IMR-90 (cell line): ENCODE results near the gene DHRS13. TPM values are rescaled to one million over a fixed set of nuclear protein-coding genes. Genes with fewer than 3 reads are reported as not detected.

ENCODE experiments used
- ATAC-seq: fragments of 200-7000 bp; cut with Tn5 transposase; 2 replicates; pipeline ENCODE4 v1.9.1; 2020; ENCODE audit warnings: low read depth, mild to moderate bottlenecking, moderate library complexity
- BruUV-seq: library from RNA; stranded (reverse); fragments of 400-500 nt; replicated peaks from 2 replicates; lab custom pipeline; 2021; lab: Mats Ljungman, UMichigan
- CTCF ChIA-PET: fragments of 300-600 bp; formaldehyde crosslinking; extraction: SDS; loops from one replicate; lab custom pipeline; 2021; ENCODE audit warnings: antibody characterized with exemption; lab: Yijun Ruan, JAX
- POLR2A ChIA-PET: fragments of 300-600 bp; sonication (Branson Sonifier 250); formaldehyde crosslinking; loops from one replicate; lab custom pipeline; 2022; ENCODE audit warnings: antibody characterized with exemption; ENCODE audit not compliant: unreplicated experiment; lab: Charles Lee
- DNase-seq: peaks from one replicate; pipeline ENCODE4 v3.0.0; 2013
- H2AFZ ChIP-seq: replicated peaks from 2 replicates; pipeline ENCODE3; 2013; ENCODE audit warnings: low read length, mild to moderate bottlenecking; ENCODE audit not compliant: poor library complexity
- H2AK5ac ChIP-seq: 2 replicates; pipeline ENCODE4 v1.6.1; 2013; ENCODE audit warnings: low read depth, low read length, inconsistent platforms
- H2AK9ac ChIP-seq: replicated peaks from 2 replicates; pipeline ENCODE3; 2013; ENCODE audit warnings: mild to moderate bottlenecking, low read depth, low read length, moderate library complexity; ENCODE audit not compliant: poor library complexity
- H2BK120ac ChIP-seq: 2 replicates; pipeline ENCODE4 v1.6.1; 2013; ENCODE audit warnings: low read depth, low read length, inconsistent platforms
- H2BK15ac ChIP-seq: 3 replicates; pipeline ENCODE4 v1.6.1; 2013; ENCODE audit warnings: low read depth, low read length, inconsistent platforms
- H2BK20ac ChIP-seq: 2 replicates; pipeline ENCODE4 v1.6.1; 2013; ENCODE audit warnings: low read depth, mild to moderate bottlenecking, inconsistent platforms, low read length, moderate library complexity
- H2BK5ac ChIP-seq: 2 replicates; pipeline ENCODE4 v1.6.1; 2013; ENCODE audit warnings: mild to moderate bottlenecking, low read depth, low read length, inconsistent platforms; ENCODE audit not compliant: poor library complexity, severe bottlenecking
- H3K14ac ChIP-seq: replicated peaks from 2 replicates; pipeline ENCODE4 v1.6.1; 2013; ENCODE audit warnings: low read depth, low read length, inconsistent platforms
- H3K18ac ChIP-seq: 2 replicates; pipeline ENCODE4 v1.6.1; 2013; ENCODE audit warnings: low read depth, low read length, control low read depth
- H3K23ac ChIP-seq: 2 replicates; pipeline ENCODE4 v1.6.1; 2013; ENCODE audit warnings: low read depth, low read length, inconsistent platforms
- H3K27ac ChIP-seq: 2 replicates; pipeline ENCODE4 v1.5.1; 2013; ENCODE audit warnings: mild to moderate bottlenecking, control low read depth, low read length; ENCODE audit not compliant: insufficient read depth
- H3K27me3 ChIP-seq: 2 replicates; pipeline ENCODE4 v1.6.1; 2013; ENCODE audit warnings: low read length; ENCODE audit not compliant: control insufficient read depth, insufficient read depth
- H3K36me3 ChIP-seq: 2 replicates; pipeline ENCODE4 v1.6.1; 2013; ENCODE audit warnings: low read length, mixed read lengths; ENCODE audit not compliant: control insufficient read depth, insufficient read depth
- H3K4ac ChIP-seq: 2 replicates; pipeline ENCODE4 v1.6.1; 2013; ENCODE audit warnings: low read depth, low read length, inconsistent platforms
- H3K4me1 ChIP-seq: 2 replicates; pipeline ENCODE4 v1.6.1; 2013; ENCODE audit warnings: low read length, mixed read lengths; ENCODE audit not compliant: control insufficient read depth, insufficient read depth
- H3K4me2 ChIP-seq: 2 replicates; pipeline ENCODE4 v1.6.1; 2013; ENCODE audit warnings: low read depth, mild to moderate bottlenecking, control low read depth, low read length, moderate library complexity
- H3K4me3 ChIP-seq: 2 replicates; pipeline ENCODE4 v1.5.1; 2013; ENCODE audit warnings: low read depth, mild to moderate bottlenecking, control low read depth, low read length, moderate library complexity; ENCODE audit not compliant: insufficient read depth
- H3K56ac ChIP-seq: 2 replicates; pipeline ENCODE4 v1.6.1; 2013; ENCODE audit warnings: low read length, inconsistent platforms; ENCODE audit not compliant: insufficient read depth; ENCODE audit errors: extremely low read depth
- H3K79me1 ChIP-seq, 2 experiments: 2 replicates each; pipeline ENCODE4 v1.6.1; 2013; ENCODE audit warnings: low read length in 2 of 2, inconsistent platforms in 1 of 2, low read depth in 1 of 2
- H3K9ac ChIP-seq: 2 replicates; pipeline ENCODE4 v1.6.1; 2013; ENCODE audit warnings: low read depth, low read length, control low read depth
- H3K9me1 ChIP-seq: 2 replicates; pipeline ENCODE4 v1.6.1; 2013; ENCODE audit warnings: low read length, inconsistent platforms; ENCODE audit not compliant: insufficient read depth
- H3K9me3 ChIP-seq: 2 replicates; pipeline ENCODE4 v1.6.1; 2013; ENCODE audit warnings: low read length; ENCODE audit not compliant: control insufficient read depth, insufficient read depth
- H4K20me1 ChIP-seq: 2 replicates; pipeline ENCODE4 v1.6.1; 2013; ENCODE audit warnings: low read length, inconsistent platforms; ENCODE audit not compliant: insufficient read depth
- H4K5ac ChIP-seq: 2 replicates; pipeline ENCODE4 v1.6.1; 2013; ENCODE audit warnings: mild to moderate bottlenecking, low read depth, low read length, control low read depth
- H4K8ac ChIP-seq, 2 experiments: 2 replicates each; pipeline ENCODE4 v1.6.1; 2013; ENCODE audit warnings: low read depth in 2 of 2, low read length in 2 of 2, control low read depth in 1 of 2, inconsistent platforms in 1 of 2
- H4K91ac ChIP-seq: 2 replicates; pipeline ENCODE4 v1.6.1; 2013; ENCODE audit warnings: low read depth, low read length, inconsistent platforms; ENCODE audit not compliant: insufficient read depth
- BHLHE40 ChIP-seq: fragments of 150-350 bp; IDR thresholded peaks from 2 replicates; pipeline ENCODE4 v1.6.1; 2016; ENCODE audit warnings: mild to moderate bottlenecking, low read depth, low read length
- CEBPB ChIP-seq: IDR thresholded peaks from 2 replicates; pipeline ENCODE4 v1.6.1; 2012; ENCODE audit warnings: low read depth, low read length, improper control_type of control experiment
- CHD1 ChIP-seq: IDR thresholded peaks from 2 replicates; pipeline ENCODE4 v1.6.1; 2012; ENCODE audit warnings: low read depth, low read length, improper control_type of control experiment
- FOS ChIP-seq: fragments of 150-350 bp; IDR thresholded peaks from 2 replicates; pipeline ENCODE4 v1.6.1; 2016; ENCODE audit warnings: low read depth, low read length
- MAFK ChIP-seq: IDR thresholded peaks from 2 replicates; pipeline ENCODE4 v1.6.1; 2012; ENCODE audit warnings: low read depth, low read length, improper control_type of control experiment
- MAZ ChIP-seq: IDR thresholded peaks from 2 replicates; pipeline ENCODE4 v1.6.1; 2012; ENCODE audit warnings: low read depth, mild to moderate bottlenecking, low read length, improper control_type of control experiment, moderate library complexity, borderline replicate concordance
- MXI1 ChIP-seq: IDR thresholded peaks from 2 replicates; pipeline ENCODE4 v1.6.1; 2012; ENCODE audit warnings: low read depth, mild to moderate bottlenecking, low read length, moderate library complexity, borderline replicate concordance
- NFE2L2 ChIP-seq: fragments of 150-350 bp; IDR thresholded peaks from 2 replicates; pipeline ENCODE4 v1.6.1; 2016; ENCODE audit warnings: low read depth, mild to moderate bottlenecking, low read length
- RAD21 ChIP-seq: IDR thresholded peaks from 2 replicates; pipeline ENCODE4 v1.6.1; 2012; ENCODE audit warnings: low read length, improper control_type of control experiment
- RCOR1 ChIP-seq: IDR thresholded peaks from 2 replicates; pipeline ENCODE4 v1.6.1; 2012; ENCODE audit warnings: mild to moderate bottlenecking, low read length, improper control_type of control experiment; ENCODE audit not compliant: insufficient replicate concordance
- SMC3 ChIP-seq: fragments of 150-350 bp; IDR thresholded peaks from 2 replicates; pipeline ENCODE4 v1.6.1; 2016; ENCODE audit warnings: low read depth, mild to moderate bottlenecking, antibody characterized with exemption, low read length, moderate library complexity
- WGBS, 2 experiments: methylation state at CpG; one replicate each; pipeline versions ENCODE4 v1.1.5 to v1.1.7; 2013; ENCODE audit warnings: missing lambda C conversion rate in 2 of 2; ENCODE audit not compliant: insufficient read length in 1 of 2; ENCODE audit errors: extremely low coverage in 2 of 2; 5-methylcytosine and 5-hydroxymethylcytosine counted together
- dilution Hi-C: fragments of 300-500 bp; cut with HindIII; formaldehyde crosslinking; loops from one replicate; pipeline ENCODE4 v1.14.3; 2018; ENCODE audit warnings: low sequenced_read_pairs; ENCODE audit not compliant: unreplicated experiment
- in situ Hi-C: fragments of 300-500 bp; cut with MboI; formaldehyde crosslinking; loops from 3 replicates; pipeline ENCODE4 v1.14.3; 2019; ENCODE audit warnings: low sequenced_read_pairs, inconsistent platforms, mixed read lengths
- intact Hi-C: fragments of 100-400 bp; cut with micrococcal nuclease; formaldehyde crosslinking; loops from 2 replicates; pipeline ENCODE4 v1.10.0; 2022
- polyA plus RNA-seq, 3 experiments: library from polyadenylated mRNA; depleted of rRNA; stranded (reverse); fragments of >200 nt; gene quantifications; 2 replicates each; pipeline ENCODE4 v1.2.3, GENCODE V29; 2012; ENCODE audit warnings: low replicate concordance in 1 of 3
- total RNA-seq: library from RNA; depleted of rRNA; stranded (reverse); fragments of >200 nt; gene quantifications from 2 replicates; pipeline ENCODE4 v1.2.3, GENCODE V29; 2012
- TF ChIP-seq, protein P1 (sequence below): fragments of 150-350 bp; IDR thresholded peaks from 2 replicates; pipeline ENCODE4 v1.6.1; 2016; ENCODE audit warnings: low read depth, mild to moderate bottlenecking, low read length, moderate library complexity, borderline replicate concordance
- TF ChIP-seq, protein P2 (sequence below): conservative IDR thresholded peaks from 2 replicates; pipeline ENCODE4 v1.5.1; 2012; ENCODE audit warnings: mild to moderate bottlenecking, low read depth, low read length, improper control_type of control experiment

DHRS13 gene
- total and polyA plus RNA-seq, 2 of the 4 experiments (the other 2 are of a cell fraction), result 2.7 to 3.9 TPM

DNA sequence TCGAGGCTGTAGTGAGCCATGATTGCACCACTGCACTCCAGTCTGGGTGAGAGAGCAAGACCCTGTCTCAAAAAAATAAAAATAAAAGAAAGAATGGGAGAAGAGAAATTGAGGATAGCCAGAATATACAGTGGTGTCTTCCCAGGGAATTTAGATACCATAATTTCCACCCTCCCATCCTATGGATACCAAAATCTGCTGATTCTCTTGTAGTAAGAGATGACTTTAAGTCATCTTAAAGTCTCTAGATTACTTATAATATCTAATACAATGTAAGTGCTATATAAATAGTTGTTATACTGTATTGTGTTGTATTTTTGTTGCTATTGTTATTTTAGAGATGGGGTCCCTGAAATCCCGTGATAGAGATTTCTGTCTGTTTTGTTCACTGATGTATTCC is 49.6 kb downstream of the DHRS13 start:
- TF ChIP-seq, protein P1, sequence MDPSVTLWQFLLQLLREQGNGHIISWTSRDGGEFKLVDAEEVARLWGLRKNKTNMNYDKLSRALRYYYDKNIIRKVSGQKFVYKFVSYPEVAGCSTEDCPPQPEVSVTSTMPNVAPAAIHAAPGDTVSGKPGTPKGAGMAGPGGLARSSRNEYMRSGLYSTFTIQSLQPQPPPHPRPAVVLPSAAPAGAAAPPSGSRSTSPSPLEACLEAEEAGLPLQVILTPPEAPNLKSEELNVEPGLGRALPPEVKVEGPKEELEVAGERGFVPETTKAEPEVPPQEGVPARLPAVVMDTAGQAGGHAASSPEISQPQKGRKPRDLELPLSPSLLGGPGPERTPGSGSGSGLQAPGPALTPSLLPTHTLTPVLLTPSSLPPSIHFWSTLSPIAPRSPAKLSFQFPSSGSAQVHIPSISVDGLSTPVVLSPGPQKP, result no peak
- TF ChIP-seq, protein P2, sequence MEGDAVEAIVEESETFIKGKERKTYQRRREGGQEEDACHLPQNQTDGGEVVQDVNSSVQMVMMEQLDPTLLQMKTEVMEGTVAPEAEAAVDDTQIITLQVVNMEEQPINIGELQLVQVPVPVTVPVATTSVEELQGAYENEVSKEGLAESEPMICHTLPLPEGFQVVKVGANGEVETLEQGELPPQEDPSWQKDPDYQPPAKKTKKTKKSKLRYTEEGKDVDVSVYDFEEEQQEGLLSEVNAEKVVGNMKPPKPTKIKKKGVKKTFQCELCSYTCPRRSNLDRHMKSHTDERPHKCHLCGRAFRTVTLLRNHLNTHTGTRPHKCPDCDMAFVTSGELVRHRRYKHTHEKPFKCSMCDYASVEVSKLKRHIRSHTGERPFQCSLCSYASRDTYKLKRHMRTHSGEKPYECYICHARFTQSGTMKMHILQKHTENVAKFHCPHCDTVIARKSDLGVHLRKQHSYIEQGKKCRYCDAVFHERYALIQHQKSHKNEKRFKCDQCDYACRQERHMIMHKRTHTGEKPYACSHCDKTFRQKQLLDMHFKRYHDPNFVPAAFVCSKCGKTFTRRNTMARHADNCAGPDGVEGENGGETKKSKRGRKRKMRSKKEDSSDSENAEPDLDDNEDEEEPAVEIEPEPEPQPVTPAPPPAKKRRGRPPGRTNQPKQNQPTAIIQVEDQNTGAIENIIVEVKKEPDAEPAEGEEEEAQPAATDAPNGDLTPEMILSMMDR, result no peak
- TF ChIP-seq CEBPB, result no peak
- no peak for TF ChIP-seq RAD21
- TF ChIP-seq NFE2L2, result no peak
- no peak for TF ChIP-seq SMC3
- no peak for TF ChIP-seq MAZ
- no peak for TF ChIP-seq RCOR1
- no peak for TF ChIP-seq MXI1
- no peak for TF ChIP-seq CHD1
- no peak for TF ChIP-seq MAFK
- TF ChIP-seq BHLHE40, result no peak
- TF ChIP-seq FOS, result no peak
- POLR2A ChIA-PET, result no interaction called here
- WGBS, 2 experiments, result no CpG with 5 or more reads among the region's 2 CpGs

More for the DNA sequence above, 49.6 kb downstream of the DHRS13 start:
- H3K56ac ChIP-seq, result no peak overlapping the region
- no peak overlapping the region for H4K5ac ChIP-seq
- peaks cover 11% of the 10 kb centered on the region for H3K36me3 ChIP-seq
- H3K27me3 ChIP-seq, result no peaks in the 10 kb centered on the region
- no peak overlapping the region for H3K4ac ChIP-seq
- no peak overlapping the region for H3K23ac ChIP-seq
- no peak overlapping the region for H2BK5ac ChIP-seq
- no peak overlapping the region for H2AFZ ChIP-seq
- H2AK5ac ChIP-seq, result no peak overlapping the region
- no peak overlapping the region for H3K4me2 ChIP-seq
- no peak overlapping the region for H3K18ac ChIP-seq
- H4K20me1 ChIP-seq, result no peaks in the 10 kb centered on the region
- H3K27ac ChIP-seq, result no peak overlapping the region
- no peak overlapping the region for H3K4me3 ChIP-seq
- DNase-seq, result no peak
- peaks cover 15 to 16% of the 10 kb centered on the region in 2 experiments for H3K79me1 ChIP-seq
- H2BK120ac ChIP-seq, result no peak overlapping the region
- no peaks in the 10 kb centered on the region for H3K4me1 ChIP-seq
- H3K14ac ChIP-seq, result no peak overlapping the region
- in situ Hi-C loops, result no loop called here
- no peak overlapping the region for H3K9ac ChIP-seq
- no peak for ATAC-seq
- CTCF ChIA-PET, result no interaction called here
- H2AK9ac ChIP-seq, result no peak overlapping the region
- H3K9me1 ChIP-seq, result peaks cover 4% of the 10 kb centered on the region; the same call in 1 of the 2 replicates
- H3K9me3 ChIP-seq, result no peaks in the 10 kb centered on the region
- H4K91ac ChIP-seq, result no peak overlapping the region
- H4K8ac ChIP-seq, result no peak overlapping the region; a peak in 1 of 4 replicates
- H2BK20ac ChIP-seq, result no peak overlapping the region
- dilution Hi-C loops, result no loop called here
- intact Hi-C loops, result no loop called here
- no TSS peak for BruUV-seq
- no peak overlapping the region for H2BK15ac ChIP-seq
